Esophagus squamous epithelium (tissue), 5 donors: ENCODE data around the gene CAMK1G. TPM values are rescaled to one million over a fixed set of nuclear protein-coding genes. Genes with fewer than 3 reads are reported as not detected.

Source experiments
- DNase-seq: peaks from one replicate; lab custom pipeline; 2025; lab: John Stamatoyannopoulos, UW
- H3K27ac ChIP-seq, 4 donors: fragments of 200-600 bp; sonication (generic); one replicate each; pipeline ENCODE4 v1.5.1; 2016 to 2019; ENCODE audit warnings: mild to moderate bottlenecking in 1 of 4
- H3K27me3 ChIP-seq, 4 donors: fragments of 200-600 bp; sonication (generic); 1 replicate in 3 of 4; 2 replicates in 1 of 4; pipeline versions ENCODE4 v1.5.1 to v1.6.0; 2017 to 2021; ENCODE audit warnings: antibody characterized with exemption in 1 of 4
- H3K36me3 ChIP-seq, 3 donors: fragments of 200-600 bp; sonication (generic); one replicate each; pipeline ENCODE4 v1.5.1; 2016 to 2019
- H3K4me1 ChIP-seq, 3 donors: fragments of 200-600 bp; sonication (generic); one replicate each; pipeline ENCODE4 v1.5.1; 2017 to 2019
- H3K4me3 ChIP-seq, 4 donors: fragments of 200-600 bp; sonication (generic); 1 replicate in 3 of 4; 2 replicates in 1 of 4; pipeline ENCODE4 v1.5.1; 2016 to 2019; ENCODE audit warnings: mild to moderate bottlenecking in 2 of 4, moderate library complexity in 1 of 4
- H3K9me3 ChIP-seq, 3 donors: fragments of 200-600 bp; sonication (generic); one replicate each; pipeline ENCODE4 v1.5.1; 2016 to 2019
- CTCF ChIP-seq, 6 experiments: fragments of 450-650 bp in 4 of 6; fragments of 200-600 bp in 2 of 6; sonication (generic) in 2 of 6; IDR thresholded peaks; one replicate each; pipeline ENCODE4 v1.5.1; 2016 to 2019; ENCODE audit warnings: antibody characterized with exemption in 6 of 6, mild to moderate bottlenecking in 4 of 6, moderate library complexity in 4 of 6
- POLR2A ChIP-seq, 4 donors: fragments of 450-650 bp; IDR thresholded peaks; one replicate each; pipeline ENCODE4 v1.6.1; 2017; ENCODE audit warnings: antibody characterized with exemption in 4 of 4, mild to moderate bottlenecking in 4 of 4, moderate library complexity in 3 of 4
- WGBS, 2 donors: methylation state at CpG; one replicate each; pipeline ENCODE4 v1.1.5; 2018; 5-methylcytosine and 5-hydroxymethylcytosine counted together
- intact Hi-C: fragments of 100-400 bp; cut with DNase I; formaldehyde crosslinking; loops from one replicate; pipeline ENCODE4 v1.15.0; 2022
- total RNA-seq, 4 donors: library from RNA; depleted of rRNA; stranded (reverse); fragments of >200 nt; gene quantifications; one replicate each; pipeline ENCODE4 v1.1.0, GENCODE V29; 2016
- donor health status: DM: yes; HTN: yes; CAD: no.

Gene CAMK1G
- total RNA-seq, 4 donors from 2014 or later = 0.19 TPM; not detected in 3

DNA sequence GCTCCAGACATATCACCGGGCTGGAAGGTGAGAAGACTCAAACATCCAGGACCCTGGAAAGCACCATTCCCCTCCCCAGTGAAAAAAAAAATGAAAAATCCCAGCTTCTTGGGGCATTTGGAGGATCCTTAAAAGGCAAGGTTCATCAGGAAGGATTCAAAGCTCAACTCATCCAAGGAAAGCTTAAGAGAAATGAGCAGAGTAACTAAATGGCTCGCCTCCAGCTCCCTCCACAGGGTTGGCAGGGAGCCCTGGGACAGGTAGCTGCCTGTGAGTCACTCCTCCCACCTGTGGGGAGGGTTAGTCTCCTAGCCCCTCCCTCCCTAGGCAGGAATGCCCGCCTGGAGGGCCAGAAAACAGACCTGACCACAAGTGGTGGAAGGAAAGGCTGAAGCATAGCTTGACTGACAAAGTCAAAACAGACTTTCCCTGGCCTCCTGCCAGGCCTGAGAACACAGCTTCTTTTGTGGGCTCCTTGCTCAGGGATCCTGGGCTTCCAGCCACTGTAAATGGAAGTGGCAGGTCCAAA, 69.4 kb downstream of the CAMK1G start:
- H3K27ac ChIP-seq = peak overlapping the region; percentile 79 to 90 (median 87)
- DNase-seq = no peak
- H3K4me1 ChIP-seq = peaks cover 33 to 100% (median 49%) of the 10 kb centered on the region in 3 donors
- peaks cover 0 to 30% (median 0%) of the 10 kb centered on the region in 4 donors for H3K27me3 ChIP-seq
- 13 to 39% methylated on average over 2 of the region's 3 CpGs for WGBS, 2 donors
- no peaks in the 10 kb centered on the region for H3K36me3 ChIP-seq
- H3K4me3 ChIP-seq = peak overlapping the region; percentile 12 to 54 (median 34)
- TF ChIP-seq POLR2A (IDR thresholded peaks at IDR 0.05) = no peak
- no peak for TF ChIP-seq CTCF (IDR thresholded peaks at IDR 0.05)
- intact Hi-C loops = no loop called here
- no peaks in the 10 kb centered on the region for H3K9me3 ChIP-seq

DNA sequence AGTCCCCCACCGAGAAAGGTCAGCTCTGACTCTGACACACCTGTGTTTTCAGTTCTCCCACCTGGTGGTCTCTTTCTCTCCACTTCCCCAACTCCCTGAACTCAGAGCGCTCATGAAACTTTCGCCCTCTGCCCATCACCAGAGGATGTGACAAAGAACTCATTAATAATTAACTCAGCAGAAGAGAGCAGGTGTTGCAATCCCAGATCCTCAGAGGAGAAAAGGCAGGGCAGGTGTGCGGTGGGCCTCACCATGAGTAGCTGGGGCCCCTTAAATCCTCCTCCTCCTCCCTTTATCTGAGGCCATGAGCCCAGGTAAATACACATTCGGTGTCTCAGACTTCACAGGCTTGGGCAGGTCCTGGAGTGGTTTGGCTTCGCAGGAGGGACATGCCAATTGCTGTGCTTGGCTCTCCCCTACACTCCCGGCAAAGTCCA, 70.4 kb downstream of the CAMK1G start:
- no peak overlapping the region for H3K4me3 ChIP-seq
- H3K9me3 ChIP-seq = no peaks in the 10 kb centered on the region
- no peaks in the 10 kb centered on the region for H3K36me3 ChIP-seq
- WGBS, 2 donors = 68 to 75% methylated on average over 4 to 6 of the region's 7 CpGs
- intact Hi-C loops = no loop called here
- H3K27me3 ChIP-seq = peaks cover 0 to 40% (median 0%) of the 10 kb centered on the region in 4 donors
- no peak for TF ChIP-seq CTCF (IDR thresholded peaks at IDR 0.05)
- no peak for TF ChIP-seq POLR2A (IDR thresholded peaks at IDR 0.05)
- H3K4me1 ChIP-seq = peaks cover 32 to 100% (median 45%) of the 10 kb centered on the region in 3 donors
- no peak for DNase-seq
- H3K27ac ChIP-seq = peak overlapping the region; percentile 17 to 90 (median 74)

- TF ChIP-seq POLR2A (IDR thresholded peaks at IDR 0.05) = no peak
- TF ChIP-seq CTCF (IDR thresholded peaks at IDR 0.05) = no peak
- no peak for DNase-seq
- Histone ChIP-seq H3K27ac (peak overlapping the region in 1 of 4 donors; percentile 13), H3K9me3 (no peaks in the 10 kb centered on the region), H3K27me3 (peaks cover 0 to 42% (median 0%) of the 10 kb centered on the region in 4 donors), H3K4me1 (peaks cover 25 to 100% (median 32%) of the 10 kb centered on the region in 3 donors), H3K36me3 (no peaks in the 10 kb centered on the region), H3K4me3 (no peak overlapping the region)
- WGBS, 2 donors = 42 to 62% methylated on average over 8 to 9 of the region's 9 CpGs
- intact Hi-C loops = no loop called here
These were observed 72.1 kb downstream of the CAMK1G start for GRCh38 chr1:209655411-209656231.

DNA sequence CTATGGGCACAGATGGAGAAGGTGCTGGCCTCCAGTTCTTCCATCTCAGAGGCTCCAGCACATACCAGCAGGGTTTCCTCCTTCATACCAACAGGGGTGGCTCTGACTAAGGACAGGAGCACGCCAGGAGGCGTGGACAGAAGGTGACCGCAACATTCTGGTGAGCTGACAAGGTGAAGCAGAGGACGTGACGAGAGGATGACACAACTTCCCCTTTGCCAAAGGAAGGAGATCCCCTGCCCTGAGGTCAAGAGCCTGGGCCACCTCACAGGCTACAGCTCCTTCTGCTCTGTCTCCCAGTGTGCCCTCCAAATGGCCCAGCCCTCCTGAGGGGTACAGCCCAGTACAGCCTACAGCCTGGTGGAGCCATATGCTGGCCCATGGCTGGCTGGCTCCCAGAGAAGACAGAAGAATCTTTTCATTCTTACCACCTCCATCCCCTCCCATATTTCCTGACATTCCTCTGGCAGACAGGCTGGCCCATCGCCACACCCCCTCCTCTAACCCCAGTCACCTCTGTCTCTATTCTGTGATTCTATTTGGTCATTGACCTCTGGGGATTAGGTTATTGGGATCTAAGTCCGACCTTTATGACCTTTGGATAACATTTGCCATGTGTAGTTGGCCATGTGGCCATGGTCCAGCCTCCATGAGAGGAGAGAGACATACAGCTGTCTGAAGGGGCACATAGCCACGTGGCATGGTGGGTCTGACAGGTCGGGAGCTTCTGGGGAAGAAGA, 73.8 kb downstream of the CAMK1G start:
- no peaks in the 10 kb centered on the region for H3K36me3 ChIP-seq
- peak overlapping the region in 3 of 4 donors; percentile 56 to 73 (median 67) for H3K27ac ChIP-seq
- H3K4me3 ChIP-seq = no peak overlapping the region
- DNase-seq = no peak
- WGBS, 2 donors = 38 to 39% methylated on average over 3 to 8 of the region's 9 CpGs
- peaks cover 0 to 42% (median 0%) of the 10 kb centered on the region in 4 donors for H3K27me3 ChIP-seq
- intact Hi-C loops = no loop called here
- H3K9me3 ChIP-seq = no peaks in the 10 kb centered on the region
- H3K4me1 ChIP-seq = peaks cover 13 to 83% (median 23%) of the 10 kb centered on the region in 3 donors
- TF ChIP-seq POLR2A (IDR thresholded peaks at IDR 0.05) = no peak
- no peak for TF ChIP-seq CTCF (IDR thresholded peaks at IDR 0.05)
